HG03469 (cell line): ENCODE measurements around the gene MAP3K21.

Experiments
- ATAC-seq: cut with Tn5 transposase; IDR thresholded peaks from one replicate; pipeline ENCODE4 v1.9.1; 2021; ENCODE audit warnings: mild to moderate bottlenecking, moderate library complexity, moderate number of reproducible peaks; ENCODE audit not compliant: unreplicated experiment

The MAP3K21 gene

DNA sequence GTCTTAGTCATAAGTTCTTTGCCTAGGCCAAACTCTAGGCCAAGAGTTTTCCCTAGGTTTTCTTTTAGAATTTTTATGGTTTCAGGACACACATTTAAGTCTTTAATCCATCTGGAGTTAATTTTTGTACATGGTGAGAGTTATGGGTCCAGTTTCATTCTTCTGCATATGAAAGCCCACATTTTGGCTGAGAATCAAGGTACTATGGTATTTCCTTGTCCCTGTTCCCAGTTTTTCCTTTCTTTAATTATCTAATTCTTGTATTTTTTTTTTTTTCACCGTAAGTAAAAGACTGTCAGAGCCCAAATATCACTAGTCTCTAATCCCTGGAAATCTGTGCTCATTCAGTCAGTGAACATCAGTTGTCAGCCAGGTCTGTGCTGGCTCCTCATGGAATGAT lies 105.4 kb downstream of the MAP3K21 start:
- no peak for ATAC-seq

DNA sequence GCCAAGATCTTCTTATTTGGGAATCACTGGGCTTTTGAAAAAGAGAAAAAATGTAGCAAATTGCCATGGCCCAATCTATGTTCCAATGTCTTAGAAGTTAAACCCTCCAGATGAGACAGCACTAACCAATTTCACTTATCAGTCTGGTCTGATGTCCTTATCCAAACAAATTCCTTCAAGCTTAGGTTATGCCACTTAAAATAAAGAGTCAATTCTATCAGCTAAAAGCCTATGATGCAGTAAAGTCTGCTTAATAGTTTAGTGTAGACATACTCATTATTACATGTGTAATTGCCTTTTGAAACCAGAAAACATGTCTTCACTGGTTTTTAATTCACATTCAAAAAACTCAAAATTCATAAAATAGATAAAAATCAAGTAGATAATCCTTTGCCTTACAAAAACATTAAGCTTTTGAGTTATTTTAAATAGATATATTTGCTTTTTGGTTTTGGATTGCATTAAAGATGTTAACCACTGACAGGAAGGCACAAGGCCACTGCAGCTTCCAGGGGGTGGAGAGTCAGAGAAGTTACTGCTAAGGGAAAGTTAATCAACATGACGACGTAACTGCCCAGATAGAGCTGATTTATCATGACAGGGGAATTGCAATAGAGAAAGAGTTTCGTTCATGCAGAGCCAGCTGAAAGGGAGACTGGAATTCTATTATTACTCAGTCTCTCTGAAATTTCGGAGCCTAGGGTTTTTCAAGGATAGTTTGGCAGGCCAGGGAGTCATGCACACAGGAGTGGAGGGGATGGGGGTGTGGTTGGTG lies 106.1 kb downstream of the MAP3K21 start:
- ATAC-seq, result no peak
